ENCODE data around the gene SMNDC1.

The SMNDC1 gene

GRCh38 chr10:110244550-110244949, 60.2 kb downstream of the SMNDC1 start:
- DNase-seq = no peak

DNA sequence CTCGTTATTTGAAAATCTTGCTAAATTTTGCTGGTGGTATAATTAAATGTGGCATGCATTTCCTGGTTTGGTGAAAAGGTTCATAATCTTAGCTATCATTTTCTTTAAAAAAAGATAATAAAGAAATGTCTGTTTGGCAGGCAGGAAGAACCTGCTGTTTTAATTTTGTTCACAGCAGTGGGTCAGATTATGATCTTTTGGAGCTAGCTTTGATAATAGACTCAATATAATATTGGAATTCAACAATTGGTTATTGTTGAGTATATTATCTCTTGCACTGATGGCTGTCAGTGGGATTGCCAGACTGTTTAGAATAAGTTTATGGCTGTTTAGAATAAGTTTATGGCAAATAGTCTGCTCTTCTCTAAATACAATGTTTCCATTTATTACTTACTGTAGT, 62.2 kb downstream of the SMNDC1 start:
- no peak for DNase-seq

DNA sequence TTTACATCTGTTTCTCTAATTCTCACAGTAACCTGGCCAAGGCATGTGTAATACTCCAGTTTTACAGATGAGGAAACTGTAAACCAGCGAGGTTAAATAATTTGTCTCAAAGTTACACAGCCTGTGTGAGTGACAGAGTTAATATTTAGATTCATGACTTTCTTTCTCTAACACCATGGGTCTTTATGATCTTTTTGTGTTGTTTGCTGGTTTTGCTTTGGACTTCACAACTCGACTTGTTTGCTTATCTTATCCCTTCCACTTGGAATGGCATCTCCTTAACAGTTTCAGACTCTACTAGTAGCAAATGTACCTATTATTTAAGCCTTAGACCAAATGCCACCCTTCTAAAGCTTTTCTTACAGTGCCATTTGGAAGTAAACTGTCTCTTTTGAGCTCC, 62.9 kb downstream of the SMNDC1 start:
- no peak for DNase-seq

DNA sequence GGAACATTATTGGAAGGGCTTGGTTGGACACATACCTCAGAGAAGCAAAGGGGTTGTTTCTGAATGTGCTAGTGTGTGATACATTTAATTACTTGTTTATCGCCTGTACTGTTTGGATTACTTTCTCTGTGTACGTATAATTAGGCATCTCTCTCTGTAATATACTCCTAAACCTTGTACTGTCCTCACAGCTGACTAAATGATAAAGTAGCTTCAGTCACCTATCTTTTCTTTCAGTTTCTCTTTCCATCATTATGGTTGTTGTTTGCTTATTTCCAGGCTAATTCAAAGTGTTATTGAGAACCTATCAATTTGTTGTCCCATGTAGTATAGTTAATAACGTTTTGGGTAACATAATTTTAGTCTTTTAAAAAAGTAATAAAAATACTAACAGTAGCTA, 63.3 kb downstream of the SMNDC1 start:
- DNase-seq = no peak

Data from stimulated activated CD4-positive, alpha-beta T cell treated with anti-CD3 and anti-CD28 coated beads, Interleukin-4, amount 100 ng/mL, for 1 hour (primary cell).